Stimulated activated CD4-positive, alpha-beta T cell treated with anti-CD3 and anti-CD28 coated beads, TNF-alpha, amount 100 ng/mL, for 4 hours (primary cell): ENCODE data around the gene AHR.
A peak's percentile ranks its signal among the peaks of the same experiment; 100 is the strongest.

Source experiments
- DNase-seq, 3 experiments: peaks; one replicate each; pipeline ENCODE4 v3.0.0-alpha.2; 2020; ENCODE audit warnings: low read depth in 3 of 3

The AHR gene

DNA sequence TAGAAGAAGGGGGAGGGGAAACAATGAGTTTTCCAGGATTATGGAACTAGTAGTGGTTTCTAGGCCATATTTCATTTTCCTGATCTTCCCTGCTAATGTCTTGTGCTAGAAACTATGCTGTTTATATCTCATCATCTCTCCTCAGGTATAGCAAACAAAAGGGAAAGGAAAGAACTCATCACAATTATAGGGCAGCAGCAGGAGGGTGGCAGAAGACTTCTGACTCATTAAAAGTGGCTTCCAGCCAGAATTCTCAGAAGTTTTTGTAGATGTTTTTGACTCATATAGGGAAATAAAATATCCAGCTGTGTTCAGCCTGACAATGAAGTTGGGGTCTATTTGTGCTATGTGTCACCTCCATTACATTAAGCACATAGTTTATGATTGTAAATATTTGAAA lies 6.5 kb downstream of the AHR start:
- DNase-seq, result peak in 1 of 3 experiments; percentile 10

DNA sequence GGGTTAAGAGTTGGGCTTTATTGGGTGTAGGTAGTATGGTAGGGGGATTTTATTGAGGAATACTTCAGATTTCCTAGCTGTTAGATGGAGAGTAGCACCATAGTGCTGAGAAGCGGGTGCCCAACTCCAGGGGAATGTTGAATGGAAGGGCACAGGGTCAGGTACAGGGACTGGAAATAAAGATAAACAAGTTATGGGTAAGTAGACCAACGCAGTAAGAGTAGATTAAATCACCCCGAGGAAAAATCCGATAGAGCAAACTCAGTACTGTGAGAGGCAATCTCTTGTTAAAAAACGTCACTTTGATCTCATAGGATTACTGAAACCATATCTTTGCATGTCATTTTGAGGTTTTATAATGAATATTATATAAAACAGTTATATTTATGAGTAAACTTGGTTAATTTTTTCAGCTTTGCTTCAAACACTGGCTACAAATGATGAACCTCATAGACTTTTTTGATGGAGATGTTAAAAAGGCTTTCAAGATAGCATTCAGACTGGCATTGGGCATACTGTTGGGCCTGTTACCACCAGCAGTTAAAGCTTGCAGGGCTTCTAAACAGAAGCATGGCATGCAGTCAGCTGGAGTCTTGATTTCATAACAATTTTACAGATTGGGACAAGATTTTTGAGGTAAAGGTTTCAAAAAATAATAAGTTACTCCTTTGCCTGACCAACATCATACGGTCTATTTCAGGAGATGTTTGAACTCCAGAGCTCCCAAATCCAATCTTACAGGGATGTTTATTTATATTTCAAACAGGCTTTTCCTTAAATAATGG lies 7.1 kb downstream of the AHR start:
- DNase-seq, result no peak

DNA sequence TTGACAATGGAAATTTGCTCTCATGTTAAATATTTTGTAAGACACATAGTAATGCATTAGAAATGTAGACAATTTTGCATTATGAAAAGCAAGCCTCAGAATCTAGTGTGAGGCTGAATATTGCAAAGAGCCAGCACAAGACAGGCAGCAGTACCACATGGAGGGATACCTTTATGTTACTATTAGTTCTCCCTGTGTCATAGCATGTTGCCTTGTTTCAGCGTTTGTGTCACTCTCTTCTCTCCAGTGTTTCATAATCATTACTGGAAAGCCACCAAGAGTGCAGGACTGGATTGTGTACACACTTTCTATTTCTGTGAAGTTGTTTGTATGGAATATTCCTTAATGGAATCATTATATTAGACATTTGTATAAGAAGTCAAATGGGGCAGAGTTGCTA lies 8.5 kb downstream of the AHR start:
- DNase-seq, result no peak

DNA sequence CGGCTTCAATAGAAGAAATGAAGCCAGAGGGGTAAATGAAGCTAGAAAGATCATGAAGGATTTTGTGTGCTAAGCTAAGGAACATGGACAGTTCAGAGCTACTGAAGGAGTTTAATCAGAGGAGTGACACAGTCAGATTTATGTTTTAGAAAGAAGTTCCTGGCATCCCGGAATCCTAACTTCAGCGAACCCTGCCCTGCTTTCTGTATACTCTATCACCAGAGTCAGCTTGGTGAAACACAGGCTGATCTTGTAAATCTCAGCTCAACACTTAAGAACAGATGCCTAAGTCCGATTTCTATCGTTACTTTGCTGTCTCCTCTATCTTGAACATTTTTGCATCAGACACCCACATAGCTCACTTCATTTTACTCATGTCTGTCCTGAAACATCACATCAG lies 9.1 kb downstream of the AHR start:
- no peak for DNase-seq

DNA sequence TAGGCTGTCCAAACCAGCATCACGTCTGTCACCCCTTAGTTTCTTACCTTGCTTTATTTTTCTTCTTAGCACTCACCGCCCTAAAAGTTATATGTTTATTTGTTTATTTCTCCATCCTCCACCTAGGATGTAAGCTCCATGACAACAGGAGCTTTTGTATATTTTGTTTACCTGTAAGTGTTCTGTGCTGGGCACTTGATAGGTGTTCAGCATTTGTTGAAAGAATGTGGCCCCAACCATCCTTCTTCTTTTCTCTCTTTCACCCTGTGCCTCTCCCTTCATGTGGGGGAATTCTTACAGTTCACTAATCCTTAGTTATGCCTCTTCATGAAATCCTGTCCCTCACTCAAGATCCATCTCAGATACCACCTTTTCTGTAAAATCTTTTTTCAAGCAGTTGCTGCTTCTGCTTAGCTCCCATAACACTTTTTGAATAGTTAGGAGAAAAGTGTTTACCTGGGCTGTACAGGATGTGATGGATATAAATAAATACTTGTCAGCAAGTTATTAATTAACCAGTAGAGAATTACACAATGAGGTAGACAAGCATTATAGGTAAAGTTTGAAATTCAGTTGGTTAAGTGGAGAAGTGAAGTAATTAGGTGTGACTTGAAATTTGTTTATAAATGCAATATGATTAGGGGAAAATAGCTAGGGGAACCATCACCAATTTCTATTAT lies 9.7 kb downstream of the AHR start:
- no peak for DNase-seq

DNA sequence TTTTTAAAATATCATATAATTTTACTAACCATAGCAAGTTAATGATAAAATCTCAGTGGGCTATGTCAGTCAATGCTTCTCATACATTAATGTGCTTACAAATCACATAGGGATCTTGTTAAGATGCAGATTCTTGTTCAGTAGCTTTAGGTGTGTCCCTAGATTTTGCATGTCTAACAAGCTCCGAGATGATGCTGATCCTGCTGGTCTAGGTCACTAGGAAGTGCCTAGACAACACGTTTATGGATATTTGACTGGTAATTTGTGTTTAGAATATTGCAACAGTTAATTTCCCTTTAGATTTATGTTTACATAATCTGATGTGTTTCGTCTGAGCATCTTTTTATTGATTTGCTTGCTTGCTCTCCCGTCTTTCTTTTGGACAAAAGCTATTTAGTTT lies 12.7 kb downstream of the AHR start:
- DNase-seq, result no peak

DNA sequence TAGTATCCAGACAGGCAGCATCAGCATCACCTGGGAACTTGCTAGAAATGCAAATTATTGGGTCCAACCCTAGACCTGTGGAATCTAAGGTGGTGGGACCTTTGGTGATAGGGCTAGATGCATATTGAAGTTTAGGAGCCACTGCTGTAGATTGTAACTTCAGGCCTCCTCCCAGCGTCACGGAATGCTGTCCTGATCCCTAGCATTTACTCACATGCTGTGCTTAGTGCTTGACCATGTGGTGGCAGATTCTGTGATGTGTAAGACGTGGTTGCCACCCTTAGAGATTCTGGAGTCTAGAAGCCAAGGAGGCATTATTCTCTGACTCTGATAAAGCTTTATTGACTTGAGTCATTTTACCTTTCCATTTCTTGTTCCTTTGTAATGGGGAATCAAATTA lies 13.5 kb downstream of the AHR start:
- no peak for DNase-seq

DNA sequence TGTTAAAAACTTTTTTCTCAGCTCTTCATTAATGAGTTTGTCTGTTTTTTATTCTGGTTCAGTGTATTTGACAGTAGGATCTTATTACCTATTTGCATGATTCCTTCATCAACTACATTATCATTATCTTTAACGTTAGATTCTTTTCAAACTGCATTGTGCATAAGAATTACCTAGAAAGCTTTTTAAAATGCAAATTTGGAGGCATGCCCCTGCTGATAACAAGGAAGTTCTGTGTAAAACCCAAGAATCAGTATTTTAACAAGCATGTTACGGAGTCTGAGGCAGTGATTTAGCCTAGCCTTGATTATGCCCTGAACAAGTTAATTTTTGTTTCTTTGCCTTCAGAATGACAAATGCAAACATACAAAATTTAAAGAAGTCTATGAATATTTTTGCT lies 14.2 kb downstream of the AHR start:
- DNase-seq, result no peak

DNA sequence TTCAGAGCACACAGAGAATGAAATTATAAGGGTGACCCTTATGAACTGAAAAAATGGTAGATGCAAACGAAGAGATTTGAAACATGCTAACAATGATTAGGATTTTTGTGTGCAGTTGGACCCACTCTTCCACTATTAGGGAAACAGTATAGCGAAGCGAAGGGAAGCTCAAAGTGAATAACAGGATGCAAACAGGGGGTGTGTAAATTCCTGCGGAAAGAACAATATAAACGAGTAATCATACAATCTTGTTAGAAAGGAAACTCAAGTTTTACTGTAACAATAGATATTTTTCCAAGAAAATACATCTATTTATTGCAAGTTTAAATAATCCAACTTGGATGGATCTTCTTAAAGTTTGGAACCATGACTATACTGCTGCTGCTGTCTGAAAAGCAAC lies 14.7 kb downstream of the AHR start:
- DNase-seq, result no peak

DNA sequence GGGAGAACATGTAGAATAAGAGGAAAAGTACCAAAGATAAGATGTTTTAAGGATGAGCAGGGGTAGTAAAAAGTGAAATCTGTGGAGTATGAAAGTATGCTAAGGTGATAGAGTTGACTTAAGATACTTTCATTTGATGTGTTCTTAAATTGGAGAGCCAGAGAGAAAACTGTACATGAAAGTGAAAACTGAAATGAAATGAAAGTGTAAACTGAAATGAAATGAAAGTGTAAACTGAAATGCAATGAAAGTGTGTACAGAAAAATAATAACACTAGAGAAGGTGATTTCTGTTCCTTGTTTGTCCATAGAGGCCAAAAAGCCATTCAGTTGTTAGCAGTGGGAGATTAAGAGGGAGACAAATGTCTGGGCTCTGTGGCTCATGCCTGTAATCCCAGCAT lies 17.5 kb downstream of the AHR start:
- no peak for DNase-seq

DNA sequence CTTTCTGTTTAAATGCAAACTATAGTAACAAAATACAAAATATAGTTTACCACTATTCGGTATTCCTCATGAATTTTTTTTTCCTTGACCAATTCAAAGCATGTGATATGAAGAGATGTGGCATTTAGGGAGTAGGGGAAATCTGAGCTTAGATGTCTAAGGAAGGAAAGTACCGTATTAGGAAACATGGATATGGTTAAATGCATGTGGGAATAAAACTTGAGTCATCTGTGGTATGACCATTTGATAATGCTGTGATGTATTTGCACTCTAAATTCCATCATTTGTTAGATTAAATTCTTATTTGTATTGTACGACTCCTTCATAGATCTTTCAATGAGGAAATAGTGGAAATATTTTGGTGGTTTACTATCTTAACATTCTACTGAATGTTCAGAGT lies 19.7 kb downstream of the AHR start:
- no peak for DNase-seq

DNA sequence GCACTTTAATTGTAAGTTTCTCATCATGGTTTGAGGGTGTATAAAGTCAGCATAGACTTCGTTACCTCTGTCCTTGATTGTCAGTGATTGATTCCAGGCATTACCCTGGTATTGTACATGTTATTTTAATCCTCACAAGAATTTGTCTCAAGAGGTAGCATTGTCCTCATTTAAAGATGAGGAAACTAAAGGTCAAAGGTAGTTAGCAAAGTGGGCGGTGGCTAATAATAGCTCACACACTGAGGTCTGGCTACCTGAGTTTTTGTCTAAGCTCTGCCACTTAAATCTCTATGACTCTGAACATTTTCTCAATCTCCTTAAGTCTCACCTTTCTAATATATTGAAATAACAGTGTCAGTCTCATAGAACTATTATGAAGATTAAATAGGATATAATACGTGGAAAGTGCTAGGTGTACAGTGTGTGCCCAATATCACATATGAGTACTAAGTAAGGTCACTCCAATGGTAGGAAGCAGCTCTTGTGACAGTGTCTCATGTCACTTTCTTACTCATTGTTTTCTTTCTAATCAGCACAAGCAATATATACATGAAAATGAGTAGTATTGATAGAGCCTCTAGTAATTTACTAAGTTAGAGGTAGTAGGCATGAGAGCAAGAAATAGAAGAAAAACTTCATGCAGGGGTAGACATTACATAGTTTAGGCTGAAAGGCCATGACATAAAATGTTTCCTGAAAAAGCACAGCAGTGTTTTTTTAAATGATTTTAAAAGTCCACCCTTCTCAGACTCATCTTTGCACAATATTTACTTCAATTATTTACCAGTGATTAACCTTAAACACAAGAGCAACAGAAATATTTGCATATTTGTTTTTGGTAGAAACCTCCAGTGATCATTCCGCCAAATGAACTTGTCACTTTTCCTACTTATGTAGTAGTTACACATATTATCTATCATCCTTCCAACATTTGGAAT lies 21.0 kb downstream of the AHR start:
- DNase-seq, result no peak

DNA sequence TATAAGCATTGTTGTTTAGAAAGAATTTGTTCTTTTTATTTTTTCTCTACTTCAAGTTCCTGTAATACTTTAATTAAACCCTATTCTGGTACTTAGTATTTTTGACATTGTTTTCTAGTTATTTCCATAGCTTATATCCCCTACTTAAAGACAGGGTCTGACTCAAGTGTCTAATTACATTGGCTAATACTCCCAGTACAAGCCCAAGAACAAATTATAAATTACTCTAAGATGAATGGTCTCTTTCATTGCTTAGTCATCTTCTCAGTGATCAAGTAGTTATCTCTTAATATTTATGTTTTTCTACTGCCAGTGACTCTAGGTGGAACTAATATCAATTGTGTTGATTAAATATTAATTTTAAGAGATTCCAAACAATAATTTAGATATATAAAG lies 21.6 kb downstream of the AHR start:
- no peak for DNase-seq

DNA sequence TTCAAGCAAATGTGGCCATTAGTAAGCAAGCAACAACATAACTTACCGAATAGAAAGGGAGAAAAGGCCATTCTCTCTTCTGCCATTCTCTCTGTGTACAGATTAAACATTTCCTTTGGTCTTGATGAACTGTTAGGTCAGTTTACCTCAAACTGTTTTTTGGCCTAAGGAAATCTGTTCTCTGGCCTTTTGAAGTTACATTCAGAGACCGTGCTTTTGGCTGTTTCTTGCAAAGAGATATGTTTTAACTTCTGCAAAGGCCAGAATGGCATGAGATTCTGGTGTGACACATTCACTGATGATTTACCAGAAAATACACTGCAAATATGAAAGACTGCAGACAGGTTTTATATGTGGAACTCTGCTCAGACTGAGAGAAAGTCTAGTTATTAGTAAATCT lies 22.2 kb downstream of the AHR start:
- no peak for DNase-seq

DNA sequence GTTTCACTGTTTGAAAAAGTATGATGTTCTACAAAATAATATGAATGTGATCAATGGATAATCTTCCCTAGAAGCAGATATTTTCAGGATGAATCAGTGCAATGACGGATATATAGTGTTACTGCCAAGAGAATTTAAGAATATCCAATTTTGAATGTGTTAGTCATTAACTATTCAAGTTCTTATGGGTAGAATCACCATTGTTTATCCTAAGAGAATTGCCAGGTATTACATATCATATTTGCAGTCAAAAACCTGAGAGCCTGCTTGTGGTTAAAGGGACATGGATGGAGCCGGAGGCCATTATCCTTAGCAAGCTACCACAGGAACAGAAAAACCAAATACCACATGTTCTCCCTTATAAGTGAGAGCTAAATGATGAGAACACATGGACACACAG lies 26.9 kb downstream of the AHR start:
- no peak for DNase-seq

DNA sequence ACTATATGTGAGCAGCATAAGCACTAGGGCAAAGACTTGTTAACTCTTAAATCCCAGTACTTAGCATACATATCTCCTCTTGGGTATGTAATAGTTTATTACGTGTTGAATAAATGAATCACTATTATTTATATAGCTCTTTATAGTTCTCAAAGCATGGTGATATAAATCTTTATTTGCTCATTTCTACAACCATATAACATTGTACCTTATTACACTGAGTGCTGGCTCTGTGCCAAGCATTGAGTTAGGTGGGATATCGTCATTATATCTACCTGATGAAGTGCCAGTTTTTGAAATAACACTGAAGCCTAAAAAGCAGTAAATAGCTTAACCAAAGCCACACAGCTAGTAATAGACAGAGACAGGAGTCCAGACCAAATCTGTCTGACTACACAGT lies 27.9 kb downstream of the AHR start:
- DNase-seq, result no peak

DNA sequence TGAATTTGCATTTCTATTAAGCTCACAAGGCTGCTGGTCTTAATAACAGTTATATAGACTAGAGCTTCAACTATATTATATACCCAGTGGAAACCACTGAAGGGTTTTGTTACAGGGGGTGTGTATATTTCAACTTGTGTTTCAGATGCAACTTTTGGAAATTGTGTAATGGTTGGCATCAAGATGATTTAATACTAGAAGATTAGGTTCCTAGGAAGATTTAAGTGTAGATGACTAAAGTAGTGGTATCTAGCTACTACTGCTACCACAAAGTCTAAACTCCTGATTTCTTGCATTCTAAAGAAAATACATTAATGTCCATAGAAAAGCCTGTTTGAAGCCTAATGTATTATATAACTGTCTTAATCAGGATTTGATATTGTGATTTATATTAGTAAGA lies 30.2 kb downstream of the AHR start:
- DNase-seq, result no peak

DNA sequence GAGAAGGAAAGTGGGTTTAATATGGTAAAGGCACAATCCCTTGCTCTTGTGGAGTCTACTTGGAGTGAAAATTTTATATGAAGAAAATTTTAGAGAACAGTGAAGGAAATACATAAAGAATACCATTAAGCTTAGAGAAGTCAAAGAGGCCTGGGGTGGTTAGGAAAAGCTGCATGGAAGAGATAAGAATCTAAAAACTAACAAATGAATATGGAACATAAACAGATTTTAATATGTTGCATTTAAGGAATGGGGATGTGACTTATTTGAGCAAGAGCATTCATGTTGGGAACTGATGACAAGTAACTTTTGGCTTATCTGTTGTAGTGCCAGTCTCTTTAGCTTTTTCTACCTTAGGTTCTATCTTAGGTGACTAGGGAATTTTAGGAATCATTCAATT lies 31.0 kb downstream of the AHR start:
- no peak for DNase-seq

DNA sequence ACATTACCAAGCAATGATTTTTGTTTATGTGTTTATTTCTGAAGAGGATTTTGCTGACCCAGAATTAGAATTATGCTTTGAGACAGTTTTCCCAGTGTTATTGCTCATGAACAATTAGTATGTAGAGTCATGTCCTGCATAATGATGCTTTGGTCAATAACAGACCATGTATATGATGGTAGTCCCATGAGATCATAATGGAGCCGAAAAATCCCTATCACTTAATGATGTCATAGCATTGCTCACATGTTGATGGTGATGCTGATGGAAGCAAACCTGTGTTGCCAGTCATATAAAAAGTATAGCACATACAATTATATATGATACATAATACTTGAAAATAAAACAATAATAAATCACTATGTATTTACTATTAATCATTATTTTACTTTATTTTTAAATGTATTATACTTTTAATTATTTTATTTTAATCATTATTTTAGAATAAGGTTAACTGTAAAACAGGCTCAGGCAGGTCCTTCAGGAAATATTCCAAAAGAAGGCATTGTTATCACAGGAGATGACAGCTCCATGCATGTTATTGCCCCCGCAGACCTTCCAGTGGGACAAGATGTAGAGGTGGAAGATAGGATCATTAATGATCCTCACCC lies 33.5 kb downstream of the AHR start:
- DNase-seq, result no peak

DNA sequence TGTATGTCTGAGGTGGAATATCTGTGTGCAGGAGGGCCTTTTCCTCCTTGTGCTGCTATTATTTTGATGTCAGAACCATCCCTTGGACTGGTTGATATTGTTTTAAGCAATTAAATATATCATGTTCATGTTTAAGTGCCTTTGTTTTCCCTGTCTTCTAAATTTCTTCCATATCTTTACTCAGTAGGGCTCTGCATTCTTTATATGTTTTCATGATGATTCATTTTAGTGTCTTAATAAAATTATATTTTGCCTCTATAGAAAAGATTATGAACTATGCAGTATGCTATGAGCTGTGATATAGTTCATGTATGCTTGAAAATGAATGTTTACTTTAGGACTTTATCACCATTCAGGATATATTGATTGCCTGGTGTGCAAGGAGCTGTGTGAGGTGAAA lies 34.8 kb downstream of the AHR start:
- DNase-seq, result no peak

DNA sequence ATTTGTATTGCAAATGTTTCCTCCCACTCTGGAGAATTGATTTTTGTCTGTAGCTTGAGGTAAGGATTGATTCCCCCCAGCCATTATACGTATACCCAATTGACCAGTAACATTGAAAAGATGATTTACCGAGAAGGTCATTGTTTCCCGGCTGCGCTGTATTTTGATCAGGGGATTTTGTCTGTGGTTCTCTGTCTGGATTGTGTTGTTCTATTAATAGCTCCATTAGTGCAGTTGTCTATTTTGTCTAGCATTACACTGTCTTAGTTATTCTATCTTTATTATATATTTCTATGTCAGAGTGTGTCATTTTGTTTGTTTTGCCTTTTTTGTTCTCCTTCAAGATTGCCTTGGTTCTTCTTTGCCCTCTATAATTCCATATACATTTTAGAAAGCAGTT lies 37.7 kb downstream of the AHR start:
- DNase-seq, result no peak

DNA sequence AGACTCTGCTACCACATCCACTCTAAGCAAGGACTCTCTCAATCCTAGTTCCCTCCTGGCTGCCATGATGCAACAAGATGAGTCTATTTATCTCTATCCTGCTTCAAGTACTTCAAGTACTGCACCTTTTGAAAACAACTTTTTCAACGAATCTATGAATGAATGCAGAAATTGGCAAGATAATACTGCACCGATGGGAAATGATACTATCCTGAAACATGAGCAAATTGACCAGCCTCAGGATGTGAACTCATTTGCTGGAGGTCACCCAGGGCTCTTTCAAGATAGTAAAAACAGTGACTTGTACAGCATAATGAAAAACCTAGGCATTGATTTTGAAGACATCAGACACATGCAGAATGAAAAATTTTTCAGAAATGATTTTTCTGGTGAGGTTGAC lies 40.7 kb downstream of the AHR start:
- DNase-seq, result no peak
